Measurements from ENCODE around the gene GBF1. TPM values are rescaled to one million over a fixed set of nuclear protein-coding genes. Genes with fewer than 3 reads are reported as not detected.

The GBF1 gene
- total and polyA plus RNA-seq, 10 of the 15 experiments (the other 5 are each of a cell fraction or from before 2014, with no cell fraction given), result 0.82 to 42.0 (median 21.8) TPM

DNA sequence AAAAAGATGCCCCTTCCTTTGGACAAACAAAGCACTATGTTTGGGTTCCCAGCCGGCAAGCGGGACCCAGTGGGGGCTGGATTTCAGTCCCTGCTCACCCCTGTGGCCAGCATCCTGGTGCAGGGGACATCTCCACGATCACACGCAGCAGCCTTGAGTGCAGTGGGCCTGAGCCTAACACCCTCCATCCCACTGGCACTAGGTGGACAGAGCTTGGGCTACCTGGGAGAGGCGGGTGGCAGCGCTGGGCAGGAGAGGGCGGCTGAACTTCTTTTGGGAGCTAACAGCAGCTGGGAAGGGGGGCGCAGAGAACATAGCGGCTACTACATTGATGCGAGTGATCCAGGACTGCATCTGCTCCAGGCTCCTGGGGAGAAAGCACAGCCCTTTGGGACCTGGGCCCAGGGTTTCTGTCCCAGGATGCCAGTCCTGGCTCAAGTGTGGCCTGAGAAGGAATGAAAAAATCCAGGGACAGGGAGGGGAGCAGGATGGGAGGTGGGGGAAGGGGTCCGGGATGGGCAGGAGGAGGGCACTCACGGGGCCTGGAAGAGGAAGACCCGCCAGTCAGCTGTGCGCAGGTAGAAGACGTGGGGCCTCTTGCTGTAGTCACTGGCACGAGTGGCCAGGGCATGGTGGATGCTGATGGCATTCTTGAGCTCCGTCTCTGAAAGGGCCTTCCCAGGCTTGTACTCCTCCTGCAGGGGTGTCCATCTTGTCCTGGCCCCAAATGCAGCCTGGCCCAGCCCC, 159.2 kb downstream of the GBF1 start:
- ChIA-PET CTCF (interaction anchor here (0.9 to 12.1 kb wide), 10 partner anchors 10 to 179 kb away, joined by 3 to 69 read pairs (median 9); partner anchors contain the start of genes ACTR1A, C10orf95 and NFKB2), RAD21 (ENCODE audit: unreplicated experiment) (interaction anchor here (0.5 to 1.6 kb wide), 4 partner anchors 75 to 303 kb away, joined by 3 to 10 read pairs (median 4); no protein-coding TSS in a partner anchor), SMC1A (ENCODE audit: uncharacterized antibody, unreplicated experiment) (interaction anchor here (1.0 kb wide), 1 partner anchor 175 kb away, joined by 3 read pairs; no protein-coding TSS in a partner anchor), POLR2A (interaction anchor here (0.6 to 1.7 kb wide), 7 partner anchors 9 to 220 kb away, joined by 3 to 9 read pairs (median 5); no protein-coding TSS in a partner anchor)
- no peak overlapping the region for H3K4me3 ChIP-seq
- H3K4me2 ChIP-seq (ENCODE audit: control insufficient read depth, insufficient read depth), result no peak overlapping the region
- H3K9me3 ChIP-seq (replicated peaks; ENCODE audit: control insufficient read depth, insufficient read depth, low read length), result no peaks in the 10 kb centered on the region
- peaks cover under 1 to 5% of the 10 kb centered on the region in 2 experiments; a peak in 2 of 4 replicates for H3K27me3 ChIP-seq (replicated peaks in 1 of 2; ENCODE audit: control insufficient read depth in 2 of 2, insufficient read depth in 2 of 2, low read length in 1 of 2)
- peaks cover 11 to 27% of the 10 kb centered on the region in 2 experiments; a peak in 3 of 4 replicates for H3K36me3 ChIP-seq (ENCODE audit: control insufficient read depth in 2 of 2, insufficient read depth in 2 of 2, low read length in 1 of 2)
- H2AFZ ChIP-seq (ENCODE audit: control insufficient read depth, low read depth, low read length), result no peak overlapping the region
- H3K79me2 ChIP-seq (ENCODE audit: control insufficient read depth, insufficient read depth, low read length), result peaks cover 8% of the 10 kb centered on the region
- H3K9ac ChIP-seq (ENCODE audit: control insufficient read depth, insufficient read depth, low read length), result no peak overlapping the region
- 59% methylated on average over 17 of the region's 17 CpGs for WGBS (ENCODE audit: insufficient coverage, insufficient replicate concordance, low lambda C conversion rate, missing lambda C conversion rate)
- BruUV-seq (replicated peaks), result no TSS peak
- H4K20me1 ChIP-seq (ENCODE audit: control insufficient read depth, insufficient read depth), result peaks cover 4% of the 10 kb centered on the region; the same call in 1 of the 2 replicates
- peaks cover 8% of the 10 kb centered on the region for H3K4me1 ChIP-seq (ENCODE audit: control insufficient read depth, insufficient read depth, low read length)
- no peak overlapping the region for H3K27ac ChIP-seq (ENCODE audit: control insufficient read depth, insufficient read depth)
- intact Hi-C loops (cut with micrococcal nuclease; ENCODE audit: unreplicated experiment) (no loop called here), in situ Hi-C loops (cut with MboI) (loop anchor here (5.0 kb wide), 1 partner anchor 177 kb away; the partner anchor contains the start of gene ELOVL3)
- ATAC-seq (peak; percentile 0; the same call in 1 of the 3 replicates), FAIRE-seq (no peak), DNase-seq (ENCODE audit: low read depth, low spot score) (no peak)
- TF ChIP-seq SPI1 (IDR thresholded peaks at IDR 0.05; ENCODE audit: borderline replicate concordance, insufficient read depth, low read depth, low read length), result no peak
- no peak for TF ChIP-seq STAT1 (conservative IDR thresholded peaks at IDR 0.05)
- TF ChIP-seq JUNB (IDR thresholded peaks at IDR 0.05), result no peak
- TF ChIP-seq, protein P1, sequence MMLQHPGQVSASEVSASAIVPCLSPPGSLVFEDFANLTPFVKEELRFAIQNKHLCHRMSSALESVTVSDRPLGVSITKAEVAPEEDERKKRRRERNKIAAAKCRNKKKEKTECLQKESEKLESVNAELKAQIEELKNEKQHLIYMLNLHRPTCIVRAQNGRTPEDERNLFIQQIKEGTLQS (IDR thresholded peaks at IDR 0.05; ENCODE audit: borderline replicate concordance, extremely low read depth, low read depth, low read length), result no peak
- TF ChIP-seq BACH1 (IDR thresholded peaks at IDR 0.05; ENCODE audit: borderline replicate concordance), result no peak
- TF ChIP-seq POLR2AphosphoS5 (IDR thresholded peaks at IDR 0.05; ENCODE audit: low read length), result peak; percentile 74; the same call in 1 of the 2 replicates
- TF ChIP-seq, protein P2, sequence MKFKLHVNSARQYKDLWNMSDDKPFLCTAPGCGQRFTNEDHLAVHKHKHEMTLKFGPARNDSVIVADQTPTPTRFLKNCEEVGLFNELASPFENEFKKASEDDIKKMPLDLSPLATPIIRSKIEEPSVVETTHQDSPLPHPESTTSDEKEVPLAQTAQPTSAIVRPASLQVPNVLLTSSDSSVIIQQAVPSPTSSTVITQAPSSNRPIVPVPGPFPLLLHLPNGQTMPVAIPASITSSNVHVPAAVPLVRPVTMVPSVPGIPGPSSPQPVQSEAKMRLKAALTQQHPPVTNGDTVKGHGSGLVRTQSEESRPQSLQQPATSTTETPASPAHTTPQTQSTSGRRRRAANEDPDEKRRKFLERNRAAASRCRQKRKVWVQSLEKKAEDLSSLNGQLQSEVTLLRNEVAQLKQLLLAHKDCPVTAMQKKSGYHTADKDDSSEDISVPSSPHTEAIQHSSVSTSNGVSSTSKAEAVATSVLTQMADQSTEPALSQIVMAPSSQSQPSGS (IDR thresholded peaks at IDR 0.05; ENCODE audit: low read length), result no peak
- TF ChIP-seq, protein P3, sequence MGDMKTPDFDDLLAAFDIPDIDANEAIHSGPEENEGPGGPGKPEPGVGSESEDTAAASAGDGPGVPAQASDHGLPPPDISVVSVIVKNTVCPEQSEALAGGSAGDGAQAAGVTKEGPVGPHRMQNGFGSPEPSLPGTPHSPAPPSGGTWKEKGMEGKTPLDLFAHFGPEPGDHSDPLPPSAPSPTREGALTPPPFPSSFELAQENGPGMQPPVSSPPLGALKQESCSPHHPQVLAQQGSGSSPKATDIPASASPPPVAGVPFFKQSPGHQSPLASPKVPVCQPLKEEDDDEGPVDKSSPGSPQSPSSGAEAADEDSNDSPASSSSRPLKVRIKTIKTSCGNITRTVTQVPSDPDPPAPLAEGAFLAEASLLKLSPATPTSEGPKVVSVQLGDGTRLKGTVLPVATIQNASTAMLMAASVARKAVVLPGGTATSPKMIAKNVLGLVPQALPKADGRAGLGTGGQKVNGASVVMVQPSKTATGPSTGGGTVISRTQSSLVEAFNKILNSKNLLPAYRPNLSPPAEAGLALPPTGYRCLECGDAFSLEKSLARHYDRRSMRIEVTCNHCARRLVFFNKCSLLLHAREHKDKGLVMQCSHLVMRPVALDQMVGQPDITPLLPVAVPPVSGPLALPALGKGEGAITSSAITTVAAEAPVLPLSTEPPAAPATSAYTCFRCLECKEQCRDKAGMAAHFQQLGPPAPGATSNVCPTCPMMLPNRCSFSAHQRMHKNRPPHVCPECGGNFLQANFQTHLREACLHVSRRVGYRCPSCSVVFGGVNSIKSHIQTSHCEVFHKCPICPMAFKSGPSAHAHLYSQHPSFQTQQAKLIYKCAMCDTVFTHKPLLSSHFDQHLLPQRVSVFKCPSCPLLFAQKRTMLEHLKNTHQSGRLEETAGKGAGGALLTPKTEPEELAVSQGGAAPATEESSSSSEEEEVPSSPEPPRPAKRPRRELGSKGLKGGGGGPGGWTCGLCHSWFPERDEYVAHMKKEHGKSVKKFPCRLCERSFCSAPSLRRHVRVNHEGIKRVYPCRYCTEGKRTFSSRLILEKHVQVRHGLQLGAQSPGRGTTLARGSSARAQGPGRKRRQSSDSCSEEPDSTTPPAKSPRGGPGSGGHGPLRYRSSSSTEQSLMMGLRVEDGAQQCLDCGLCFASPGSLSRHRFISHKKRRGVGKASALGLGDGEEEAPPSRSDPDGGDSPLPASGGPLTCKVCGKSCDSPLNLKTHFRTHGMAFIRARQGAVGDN (IDR thresholded peaks at IDR 0.05), result no peak
- no peak for TF ChIP-seq CREM (IDR thresholded peaks at IDR 0.05; ENCODE audit: low read depth)
- no peak for TF ChIP-seq RCOR1 (conservative IDR thresholded peaks at IDR 0.05; ENCODE audit: low read depth, low read length)
- TF ChIP-seq, protein P4, sequence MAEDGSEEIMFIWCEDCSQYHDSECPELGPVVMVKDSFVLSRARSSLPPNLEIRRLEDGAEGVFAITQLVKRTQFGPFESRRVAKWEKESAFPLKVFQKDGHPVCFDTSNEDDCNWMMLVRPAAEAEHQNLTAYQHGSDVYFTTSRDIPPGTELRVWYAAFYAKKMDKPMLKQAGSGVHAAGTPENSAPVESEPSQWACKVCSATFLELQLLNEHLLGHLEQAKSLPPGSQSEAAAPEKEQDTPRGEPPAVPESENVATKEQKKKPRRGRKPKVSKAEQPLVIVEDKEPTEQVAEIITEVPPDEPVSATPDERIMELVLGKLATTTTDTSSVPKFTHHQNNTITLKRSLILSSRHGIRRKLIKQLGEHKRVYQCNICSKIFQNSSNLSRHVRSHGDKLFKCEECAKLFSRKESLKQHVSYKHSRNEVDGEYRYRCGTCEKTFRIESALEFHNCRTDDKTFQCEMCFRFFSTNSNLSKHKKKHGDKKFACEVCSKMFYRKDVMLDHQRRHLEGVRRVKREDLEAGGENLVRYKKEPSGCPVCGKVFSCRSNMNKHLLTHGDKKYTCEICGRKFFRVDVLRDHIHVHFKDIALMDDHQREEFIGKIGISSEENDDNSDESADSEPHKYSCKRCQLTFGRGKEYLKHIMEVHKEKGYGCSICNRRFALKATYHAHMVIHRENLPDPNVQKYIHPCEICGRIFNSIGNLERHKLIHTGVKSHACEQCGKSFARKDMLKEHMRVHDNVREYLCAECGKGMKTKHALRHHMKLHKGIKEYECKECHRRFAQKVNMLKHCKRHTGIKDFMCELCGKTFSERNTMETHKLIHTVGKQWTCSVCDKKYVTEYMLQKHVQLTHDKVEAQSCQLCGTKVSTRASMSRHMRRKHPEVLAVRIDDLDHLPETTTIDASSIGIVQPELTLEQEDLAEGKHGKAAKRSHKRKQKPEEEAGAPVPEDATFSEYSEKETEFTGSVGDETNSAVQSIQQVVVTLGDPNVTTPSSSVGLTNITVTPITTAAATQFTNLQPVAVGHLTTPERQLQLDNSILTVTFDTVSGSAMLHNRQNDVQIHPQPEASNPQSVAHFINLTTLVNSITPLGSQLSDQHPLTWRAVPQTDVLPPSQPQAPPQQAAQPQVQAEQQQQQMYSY (CRISPR knock-in tag; IDR thresholded peaks at IDR 0.05), result no peak
- peak; percentile 27; the same call in 1 of the 2 replicates for TF ChIP-seq PML (IDR thresholded peaks at IDR 0.05; ENCODE audit: low read length)
- TF ChIP-seq CEBPB (IDR thresholded peaks at IDR 0.05; ENCODE audit: borderline replicate concordance in 1 of 2, low read depth in 2 of 2, low read length in 2 of 2), result no peak

Measured in GM12878 (cell line).